HG02571 (cell line): ENCODE data around the gene HAND1.

Experiments
- ATAC-seq: cut with Tn5 transposase; IDR thresholded peaks from one replicate; pipeline ENCODE4 v1.9.1; 2021; ENCODE audit warnings: mild to moderate bottlenecking, moderate library complexity; ENCODE audit not compliant: unreplicated experiment

The HAND1 gene

GRCh38 chr5:154506049-154506715, 28.2 kb upstream of the HAND1 start:
- ATAC-seq = no peak

GRCh38 chr5:154505567-154505966, 27.5 kb upstream of the HAND1 start:
- no peak for ATAC-seq

- ATAC-seq = no peak
Observed at GRCh38 chr5:154503698-154504039, 25.6 kb upstream of the HAND1 start.

- ATAC-seq = no peak
Observed at GRCh38 chr5:154502180-154502579, 24.2 kb upstream of the HAND1 start.

GRCh38 chr5:154501566-154501965, 23.5 kb upstream of the HAND1 start:
- no peak for ATAC-seq

GRCh38 chr5:154498994-154499393, 21.0 kb upstream of the HAND1 start:
- no peak for ATAC-seq

- no peak for ATAC-seq
Observed at GRCh38 chr5:154498591-154498990, 20.6 kb upstream of the HAND1 start.

- ATAC-seq = no peak
Observed at GRCh38 chr5:154494036-154494435, 16.0 kb upstream of the HAND1 start.

- ATAC-seq = no peak
Observed at GRCh38 chr5:154493274-154493673, 15.2 kb upstream of the HAND1 start.

GRCh38 chr5:154491941-154492340, 13.9 kb upstream of the HAND1 start:
- no peak for ATAC-seq

GRCh38 chr5:154487541-154487940, 9.5 kb upstream of the HAND1 start:
- peak; percentile 99 for ATAC-seq

GRCh38 chr5:154486427-154486866, 8.4 kb upstream of the HAND1 start:
- ATAC-seq = no peak

GRCh38 chr5:154485850-154486426, 7.9 kb upstream of the HAND1 start:
- no peak for ATAC-seq

- no peak for ATAC-seq
Observed at GRCh38 chr5:154485096-154485491, 7.1 kb upstream of the HAND1 start.

GRCh38 chr5:154484393-154485095, 6.5 kb upstream of the HAND1 start:
- no peak for ATAC-seq

GRCh38 chr5:154483654-154484392, 5.8 kb upstream of the HAND1 start:
- no peak for ATAC-seq

GRCh38 chr5:154482528-154483449, 4.8 kb upstream of the HAND1 start:
- no peak for ATAC-seq

GRCh38 chr5:154481584-154482381, 3.8 kb upstream of the HAND1 start:
- ATAC-seq = no peak

GRCh38 chr5:154480847-154481246, 2.8 kb upstream of the HAND1 start:
- ATAC-seq = no peak
